Measurements from ENCODE around the gene RAD51B.
"Not testable (repeated sequence)": the region's sequence is repeated elsewhere in the genome, so short reads cannot be mapped to it uniquely, and the experiment has no call there.

Gene RAD51B

DNA sequence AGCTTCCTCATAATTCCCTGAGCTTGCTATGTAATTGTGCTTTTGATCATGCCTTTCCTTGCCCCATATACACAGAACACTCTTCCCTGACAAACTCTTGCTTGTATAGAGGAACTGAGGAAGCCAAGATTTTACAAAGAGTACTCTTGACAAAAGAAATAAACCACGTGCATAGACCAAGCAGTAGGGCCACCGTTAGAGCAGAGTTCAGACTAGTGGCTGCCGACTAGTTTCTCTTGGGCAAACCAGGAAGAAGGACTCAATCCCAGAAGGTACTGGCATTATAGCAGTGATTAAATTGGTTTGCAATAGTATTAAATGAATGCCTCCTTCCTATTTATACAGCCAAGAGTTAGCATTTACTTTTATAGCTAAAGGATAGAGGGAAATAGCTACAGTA, 146.1 kb downstream of the RAD51B start:
- no peak for DNase-seq
- in situ Hi-C loops (cut with MboI; ENCODE audit: low pct_unique_long_range_greater_than_20kb, low sequenced_read_pairs) = no loop called here

DNA sequence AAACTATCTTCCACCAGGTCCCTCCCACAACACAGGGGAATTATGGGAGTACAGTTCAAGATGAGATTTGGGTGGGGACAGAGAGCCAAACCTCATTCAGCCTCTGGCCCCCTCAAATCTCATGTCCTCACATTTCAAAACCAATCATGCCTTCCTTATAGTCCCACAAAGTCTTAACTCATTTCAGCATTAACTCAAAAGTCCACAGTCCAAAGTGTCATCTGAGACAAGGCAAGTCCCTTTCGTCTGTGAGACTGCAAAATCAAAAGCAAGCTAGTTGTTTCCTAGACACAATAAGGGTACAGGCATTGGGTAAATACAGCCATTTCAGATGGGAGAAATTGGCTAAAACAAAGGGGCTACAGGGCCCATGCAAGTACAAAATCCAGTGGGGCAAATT, 147.6 kb downstream of the RAD51B start:
- DNase-seq = no peak
- in situ Hi-C loops (cut with MboI; ENCODE audit: low pct_unique_long_range_greater_than_20kb, low sequenced_read_pairs) = no loop called here

DNA sequence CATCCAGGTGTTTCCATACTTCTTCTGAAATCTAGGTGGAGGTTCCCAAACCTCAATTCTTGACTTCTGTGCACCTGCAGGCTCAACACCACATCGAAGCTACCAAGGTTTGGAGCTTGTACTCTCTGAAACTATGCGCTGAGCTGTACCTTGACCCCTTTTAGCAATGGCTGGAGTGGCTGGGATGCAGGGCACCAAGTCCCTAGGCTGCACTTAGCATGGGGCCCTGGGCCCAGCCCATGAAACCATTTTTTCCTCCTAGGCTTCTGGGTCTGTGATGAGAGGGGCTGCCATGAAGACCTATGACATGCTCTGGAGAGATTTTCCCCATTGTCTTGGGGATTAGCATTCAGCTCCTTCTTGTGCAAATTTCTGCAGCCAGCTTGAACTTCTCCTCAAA, 148.4 kb downstream of the RAD51B start:
- DNase-seq; in situ Hi-C loops (cut with MboI; ENCODE audit: low pct_unique_long_range_greater_than_20kb, low sequenced_read_pairs): not testable (repeated sequence)

DNA sequence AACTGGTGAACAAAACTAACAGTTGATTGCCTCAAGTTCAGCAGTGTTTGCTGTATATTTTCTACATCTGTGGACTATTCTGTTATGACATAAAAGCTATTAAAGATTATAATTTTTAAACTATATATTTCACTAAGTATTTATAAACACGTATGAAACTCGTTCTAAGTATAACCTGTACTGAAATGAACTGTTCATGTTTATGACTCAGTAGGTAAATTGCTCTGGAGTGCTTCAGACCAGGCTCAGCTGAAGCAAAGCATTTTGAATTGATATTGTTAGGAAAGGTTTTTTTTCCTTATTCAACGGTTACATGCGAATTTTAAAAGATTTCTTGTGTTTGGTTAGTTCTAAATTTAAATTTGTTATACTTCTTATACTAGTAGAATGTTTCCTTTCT, 151.3 kb downstream of the RAD51B start:
- no peak for DNase-seq
- in situ Hi-C loops (cut with MboI; ENCODE audit: low pct_unique_long_range_greater_than_20kb, low sequenced_read_pairs) = no loop called here

DNA sequence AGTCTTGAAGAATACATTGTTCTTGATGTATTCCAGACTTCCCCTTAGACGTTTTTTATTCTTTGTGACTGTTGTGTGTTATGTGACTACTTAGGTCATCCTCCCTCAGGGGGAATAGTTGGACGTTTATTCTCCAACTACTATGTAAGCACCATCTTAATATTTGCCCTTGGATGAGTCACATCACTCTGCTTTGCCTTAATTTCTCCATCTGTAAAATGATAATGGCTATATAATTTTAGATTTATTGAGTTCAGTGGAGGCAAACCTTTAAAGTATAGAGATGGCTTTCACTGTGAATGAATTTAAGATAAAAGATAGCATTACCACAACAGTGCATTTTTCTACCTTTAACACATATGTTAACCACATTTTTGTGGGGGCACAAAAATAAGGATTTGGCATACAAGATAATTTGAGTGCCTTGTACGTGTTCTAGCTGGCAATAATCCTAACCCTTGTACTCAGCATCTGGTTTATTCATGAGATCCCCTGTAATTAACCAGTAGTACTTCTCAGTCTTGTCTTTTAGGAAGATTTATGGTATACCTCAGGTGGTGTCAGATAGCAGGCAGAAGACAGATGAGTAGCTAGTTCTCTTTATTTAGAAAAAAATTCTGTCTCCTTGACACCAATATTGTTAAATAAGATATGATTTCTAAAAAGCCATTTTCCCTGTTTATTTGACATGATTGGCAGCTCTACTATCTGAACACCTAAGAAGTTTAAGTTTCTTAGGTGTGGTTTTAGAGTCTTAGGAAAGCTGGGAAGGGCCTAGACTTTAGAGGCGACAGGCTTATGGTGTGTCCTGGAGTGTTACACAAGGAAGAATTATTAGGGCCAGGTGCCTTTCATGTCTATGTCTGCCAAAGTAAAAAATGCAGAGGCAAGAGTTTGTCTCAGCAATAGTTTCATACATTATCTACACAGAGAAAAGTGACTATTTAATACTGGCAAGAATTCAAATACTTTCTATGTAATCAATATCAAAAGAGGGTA, 152.3 kb downstream of the RAD51B start:
- in situ Hi-C loops (cut with MboI; ENCODE audit: low pct_unique_long_range_greater_than_20kb, low sequenced_read_pairs) = no loop called here
- DNase-seq = no peak

DNA sequence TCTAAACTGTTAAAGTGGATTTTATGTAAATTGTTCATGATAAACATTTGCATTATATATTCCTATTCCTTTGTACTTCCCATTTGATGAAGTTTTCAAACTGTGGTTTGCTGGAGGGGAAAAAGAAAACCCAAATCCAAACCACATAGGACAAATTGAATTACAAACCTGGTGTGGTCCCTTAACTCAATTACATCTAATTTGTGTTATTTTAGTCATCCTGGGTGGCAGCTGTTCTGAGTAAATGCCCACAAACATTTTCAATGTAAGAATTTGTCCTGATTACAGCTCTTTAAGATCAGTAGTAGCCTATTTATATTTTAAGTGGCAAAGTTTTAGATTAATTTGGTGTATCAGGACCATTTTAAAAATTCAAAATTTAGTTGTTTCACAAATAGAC, 153.9 kb downstream of the RAD51B start:
- DNase-seq = no peak
- in situ Hi-C loops (cut with MboI; ENCODE audit: low pct_unique_long_range_greater_than_20kb, low sequenced_read_pairs) = no loop called here

DNA sequence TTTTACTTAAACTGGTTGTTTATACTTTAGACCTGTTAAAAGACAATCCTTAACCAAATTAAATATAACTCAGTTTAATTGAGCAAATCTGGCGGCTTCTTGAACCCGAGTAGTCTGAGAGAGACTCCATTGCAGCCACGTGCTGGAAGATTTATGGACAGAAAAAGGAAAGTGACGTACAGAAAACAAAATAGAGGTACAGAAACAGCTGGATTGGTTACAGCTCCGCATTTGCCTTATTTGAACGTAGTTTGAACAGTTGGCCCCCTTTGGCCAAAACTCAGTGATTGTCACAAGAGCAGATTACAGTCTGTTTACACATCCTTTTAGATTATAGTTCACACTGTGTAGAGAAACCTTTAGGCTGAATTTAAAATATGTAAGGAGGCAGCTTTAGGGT, 155.9 kb downstream of the RAD51B start:
- in situ Hi-C loops (cut with MboI; ENCODE audit: low pct_unique_long_range_greater_than_20kb, low sequenced_read_pairs) = no loop called here
- DNase-seq = no peak

DNA sequence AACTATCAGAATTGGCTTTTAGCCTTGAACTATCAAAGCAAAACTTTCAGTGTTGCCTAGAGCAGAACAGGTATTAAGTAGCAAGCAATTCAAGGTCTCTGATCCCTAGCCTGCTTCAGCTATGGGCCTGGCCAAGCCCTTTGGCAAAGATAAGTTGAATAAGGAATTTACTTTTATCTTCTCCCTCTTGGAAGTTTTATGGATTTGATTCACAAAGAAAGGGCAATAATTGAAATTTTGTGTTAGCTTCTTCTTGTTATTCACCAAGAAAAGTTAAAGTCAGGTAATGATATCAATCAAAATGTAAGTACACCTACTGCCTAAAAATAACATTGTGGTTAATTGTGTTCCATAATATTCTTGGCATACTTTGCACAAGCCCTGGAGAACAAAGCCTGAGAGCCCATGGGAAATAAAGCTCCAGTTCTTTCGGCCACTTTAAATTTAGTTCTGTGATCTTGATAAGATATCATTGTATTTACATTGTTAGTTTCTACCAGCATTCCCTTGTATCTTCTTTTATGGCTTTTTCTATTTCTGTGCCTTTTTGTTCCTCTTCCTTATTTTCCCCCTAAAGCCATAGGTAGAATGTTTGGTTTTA, 158.0 kb downstream of the RAD51B start:
- in situ Hi-C loops (cut with MboI; ENCODE audit: low pct_unique_long_range_greater_than_20kb, low sequenced_read_pairs) = no loop called here

DNA sequence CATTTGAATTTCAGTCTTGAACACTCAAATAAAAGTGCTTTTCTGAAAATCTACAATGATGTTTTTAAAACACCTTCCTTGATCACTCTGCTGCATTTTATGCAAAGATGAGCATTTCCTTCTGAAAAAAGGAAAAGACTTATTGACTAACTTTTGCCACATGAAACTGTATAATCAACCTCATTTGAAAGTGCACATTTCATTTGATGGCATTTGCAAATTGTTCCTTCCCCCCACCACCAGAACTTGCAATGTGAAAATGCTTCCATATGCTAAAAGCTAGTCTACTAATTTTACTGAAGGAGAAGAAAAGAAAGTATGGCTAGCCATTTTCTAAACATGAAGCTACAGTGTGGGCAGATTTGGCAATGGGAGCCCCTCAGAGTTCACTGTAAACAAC, 159.2 kb downstream of the RAD51B start:
- in situ Hi-C loops (cut with MboI; ENCODE audit: low pct_unique_long_range_greater_than_20kb, low sequenced_read_pairs) = no loop called here
- DNase-seq = no peak

More for the DNA sequence above, 158.0 kb downstream of the RAD51B start:
- DNase-seq = no peak

DNA sequence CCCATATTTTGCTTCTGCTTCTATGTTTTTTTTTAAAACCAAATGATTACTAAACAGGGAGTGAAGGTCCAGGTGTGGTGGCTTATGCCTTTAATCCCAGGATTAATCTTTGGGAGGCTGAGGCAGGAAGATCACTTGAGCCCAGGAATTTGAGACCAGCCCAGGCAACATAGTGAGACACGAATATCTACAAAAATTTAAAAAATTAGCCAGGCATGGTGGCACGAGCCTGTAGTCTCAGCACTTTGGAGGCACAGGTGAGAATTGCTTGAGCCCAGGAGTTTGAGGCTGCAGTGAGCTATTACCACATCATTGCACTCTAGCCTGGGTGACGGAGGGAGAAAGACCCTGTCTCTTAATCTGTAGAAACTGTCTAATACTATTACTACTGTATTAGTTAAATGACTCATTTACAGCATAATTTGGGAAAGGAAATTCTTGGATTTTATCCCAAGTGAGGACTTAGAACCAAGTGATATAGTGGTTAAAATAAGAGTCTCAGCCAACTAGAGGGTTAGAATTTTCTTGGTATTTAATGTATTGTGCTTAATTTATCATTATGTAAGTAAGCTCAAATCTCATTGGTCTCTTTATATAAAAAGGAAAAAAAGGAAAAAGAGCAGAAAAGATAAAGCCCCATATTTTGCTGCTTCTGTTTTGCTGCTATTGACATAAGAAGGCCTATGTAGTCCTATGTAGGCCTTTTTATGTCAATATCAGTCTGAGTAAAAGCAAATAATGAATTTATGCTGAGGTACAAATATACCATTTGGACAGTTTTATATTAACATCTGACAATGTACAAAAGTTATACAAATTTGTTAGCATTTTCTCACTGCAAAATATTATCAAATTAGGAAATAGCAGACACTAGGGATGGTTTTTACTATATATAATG, 163.4 kb downstream of the RAD51B start:
- DNase-seq = no peak
- in situ Hi-C loops (cut with MboI; ENCODE audit: low pct_unique_long_range_greater_than_20kb, low sequenced_read_pairs) = no loop called here

DNA sequence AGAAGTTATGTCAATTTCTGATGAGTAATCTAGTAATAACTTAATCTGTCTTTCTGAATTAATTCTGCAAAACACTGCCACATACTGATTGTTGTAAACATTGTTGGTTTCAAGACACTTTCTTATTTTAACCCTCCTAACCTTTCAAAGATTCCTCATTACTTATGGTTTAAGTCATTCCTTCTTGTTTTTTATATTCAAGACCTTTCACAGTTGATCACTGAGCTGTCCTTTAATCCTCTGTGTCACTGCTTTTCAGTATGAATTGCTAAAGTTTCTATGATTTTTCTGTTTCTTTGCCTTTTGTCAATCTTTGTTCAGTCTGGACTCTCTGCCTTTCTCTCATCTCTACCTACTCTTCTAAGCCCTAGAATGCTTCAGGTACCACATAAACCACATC, 164.7 kb downstream of the RAD51B start:
- in situ Hi-C loops (cut with MboI; ENCODE audit: low pct_unique_long_range_greater_than_20kb, low sequenced_read_pairs) = no loop called here
- DNase-seq = no peak

DNA sequence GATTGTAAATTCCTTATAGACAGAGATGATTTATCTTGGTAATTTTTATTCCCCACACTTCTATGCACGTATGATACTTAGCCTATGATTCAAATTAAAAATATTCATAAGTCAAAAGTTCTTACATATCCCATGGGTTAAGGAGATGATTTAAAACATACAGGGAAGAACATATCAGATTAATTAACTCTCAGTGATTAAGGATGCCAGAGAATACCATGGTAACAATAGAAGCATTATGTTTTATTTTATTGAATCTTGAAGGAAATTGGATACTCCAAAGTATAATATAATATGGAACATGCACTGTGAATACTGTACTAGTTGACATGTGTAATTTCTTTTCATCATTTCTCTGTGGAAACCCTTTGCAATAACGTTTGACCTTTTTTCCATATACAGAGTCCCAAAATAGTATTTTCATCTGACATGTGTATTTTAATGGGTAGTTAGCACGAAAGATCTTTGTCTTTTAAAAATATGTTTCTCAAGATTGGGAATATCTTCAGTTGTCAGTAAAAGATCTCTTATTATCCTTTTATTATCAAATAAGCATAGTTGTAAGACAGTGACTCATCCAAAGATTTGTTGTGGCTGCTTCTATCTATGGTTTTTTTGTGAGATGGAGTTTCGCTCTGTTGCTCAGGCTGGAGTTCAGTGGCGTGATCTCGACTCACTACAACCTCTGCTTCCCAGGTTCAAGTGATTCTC, 166.7 kb downstream of the RAD51B start:
- DNase-seq = no peak
- in situ Hi-C loops (cut with MboI; ENCODE audit: low pct_unique_long_range_greater_than_20kb, low sequenced_read_pairs) = no loop called here

DNA sequence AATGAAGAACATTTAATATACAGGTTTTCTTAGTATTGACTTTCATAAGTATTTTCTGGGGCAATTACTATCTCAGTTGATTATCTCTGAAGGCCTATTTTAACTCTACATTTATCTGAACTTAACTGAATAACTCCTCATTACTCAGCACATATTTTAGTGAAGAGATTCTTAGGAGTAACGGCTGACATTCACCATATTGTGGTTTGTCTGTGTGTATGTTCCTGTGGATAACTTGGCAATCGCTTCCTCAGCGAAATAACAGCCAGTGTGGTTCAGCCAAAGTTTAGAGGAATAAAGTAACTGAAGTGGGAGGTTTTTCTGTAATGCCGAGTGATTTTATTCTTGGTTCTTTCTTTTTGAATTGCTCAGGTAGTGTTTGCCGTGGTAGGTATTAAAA, 168.0 kb downstream of the RAD51B start:
- DNase-seq = peak; percentile 28
- in situ Hi-C loops (cut with MboI; ENCODE audit: low pct_unique_long_range_greater_than_20kb, low sequenced_read_pairs) = no loop called here

DNA sequence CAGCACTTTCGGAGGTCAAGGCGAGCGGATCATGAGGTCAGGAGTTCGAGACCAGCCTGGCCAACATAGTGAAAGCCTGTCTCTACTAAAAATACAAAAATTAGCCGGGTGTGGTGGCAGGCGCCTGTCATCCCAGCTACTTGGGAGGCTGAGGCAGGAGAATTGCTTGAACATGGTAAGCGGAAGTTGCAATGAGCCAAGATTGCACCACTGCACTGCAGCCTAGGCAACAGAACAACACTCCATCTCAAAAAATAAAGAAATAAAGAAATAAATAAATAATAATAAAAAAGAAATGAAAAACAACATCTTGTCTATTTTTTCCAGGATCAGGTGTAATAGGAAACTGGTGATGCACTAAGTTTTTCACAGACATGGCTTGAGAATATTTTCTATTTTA, 168.6 kb downstream of the RAD51B start:
- in situ Hi-C loops (cut with MboI; ENCODE audit: low pct_unique_long_range_greater_than_20kb, low sequenced_read_pairs); DNase-seq: not testable (repeated sequence)

DNA sequence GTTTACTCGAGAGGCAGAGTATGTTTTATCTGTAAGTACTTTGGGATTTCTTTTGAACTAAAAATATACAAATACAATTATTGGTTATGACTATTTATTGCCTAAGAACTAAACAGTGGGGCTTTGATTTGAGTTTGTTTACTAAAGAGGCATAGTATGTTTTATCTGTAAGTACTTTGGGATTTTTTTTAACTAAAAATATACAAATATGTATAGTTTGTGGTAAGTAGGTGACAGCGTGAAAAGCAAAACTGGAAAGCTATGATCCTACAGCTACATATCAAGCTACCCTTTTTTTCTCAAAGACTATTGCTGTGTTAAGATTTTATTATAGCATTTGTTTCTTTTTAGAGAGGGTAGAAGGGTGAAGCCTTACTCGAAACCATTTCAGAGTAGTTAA, 171.0 kb downstream of the RAD51B start:
- DNase-seq = no peak
- in situ Hi-C loops (cut with MboI; ENCODE audit: low pct_unique_long_range_greater_than_20kb, low sequenced_read_pairs) = no loop called here

DNA sequence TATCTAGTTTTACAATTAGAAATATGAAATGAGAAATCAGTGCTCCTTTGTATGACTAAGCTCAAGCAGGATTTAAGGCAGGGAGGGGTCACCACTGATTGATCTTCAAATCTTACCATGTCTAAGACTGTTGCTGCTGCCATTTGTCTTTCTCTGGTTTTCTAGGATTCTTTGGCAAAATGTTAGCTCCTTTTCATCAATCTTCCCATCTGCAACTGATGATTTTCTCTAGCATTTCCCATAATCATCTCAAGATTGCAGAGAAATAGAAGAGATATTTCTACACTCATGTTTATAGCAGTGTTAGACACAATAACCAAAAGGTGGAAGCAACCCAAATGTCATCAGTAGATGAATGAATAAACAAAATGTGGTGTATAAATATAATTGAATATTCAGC, 175.0 kb downstream of the RAD51B start:
- no peak for DNase-seq

DNA sequence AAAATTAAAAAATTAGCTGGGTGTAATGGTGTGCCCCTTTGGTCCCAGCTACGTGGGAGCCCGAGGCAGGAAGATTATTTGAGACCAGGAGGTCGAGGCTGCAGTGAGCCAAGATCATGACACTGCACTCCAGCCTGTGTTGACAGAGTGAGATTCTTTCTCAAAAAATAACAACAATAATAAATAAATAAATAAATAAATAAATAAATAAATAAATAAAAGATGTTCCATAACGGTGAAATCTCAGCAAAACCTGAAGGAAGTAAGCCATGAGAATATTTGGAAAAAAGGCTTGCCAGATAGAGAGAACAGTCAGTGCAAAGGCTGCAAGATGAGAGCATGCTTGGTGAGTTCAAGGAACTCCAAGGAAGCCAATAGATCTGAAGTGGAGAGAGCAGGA, 176.7 kb downstream of the RAD51B start:
- in situ Hi-C loops (cut with MboI; ENCODE audit: low pct_unique_long_range_greater_than_20kb, low sequenced_read_pairs) = no loop called here

More for the DNA sequence above, 175.0 kb downstream of the RAD51B start:
- in situ Hi-C loops (cut with MboI; ENCODE audit: low pct_unique_long_range_greater_than_20kb, low sequenced_read_pairs) = no loop called here

DNA sequence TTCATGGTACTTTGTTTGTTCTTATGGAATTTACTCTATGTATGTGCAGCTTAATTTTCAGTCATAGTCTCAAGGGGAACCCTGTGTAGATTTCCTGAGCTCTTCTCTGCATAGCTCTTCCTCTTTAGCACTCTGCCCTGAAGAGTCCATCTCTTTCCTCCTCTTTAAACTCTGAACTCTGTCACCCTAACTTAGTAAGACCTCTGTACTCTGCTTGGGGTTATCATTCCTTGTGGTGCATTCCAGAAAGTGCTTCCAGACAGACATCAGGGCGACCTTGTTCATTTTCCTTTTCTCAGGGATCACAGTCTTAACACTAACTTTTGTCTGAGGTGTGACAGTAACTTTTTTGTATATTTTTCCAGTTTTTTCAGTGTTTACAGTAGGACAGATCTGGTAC, 179.3 kb downstream of the RAD51B start:
- DNase-seq = no peak
- in situ Hi-C loops (cut with MboI; ENCODE audit: low pct_unique_long_range_greater_than_20kb, low sequenced_read_pairs) = no loop called here

More for the DNA sequence above, 176.7 kb downstream of the RAD51B start:
- no peak for DNase-seq

DNA sequence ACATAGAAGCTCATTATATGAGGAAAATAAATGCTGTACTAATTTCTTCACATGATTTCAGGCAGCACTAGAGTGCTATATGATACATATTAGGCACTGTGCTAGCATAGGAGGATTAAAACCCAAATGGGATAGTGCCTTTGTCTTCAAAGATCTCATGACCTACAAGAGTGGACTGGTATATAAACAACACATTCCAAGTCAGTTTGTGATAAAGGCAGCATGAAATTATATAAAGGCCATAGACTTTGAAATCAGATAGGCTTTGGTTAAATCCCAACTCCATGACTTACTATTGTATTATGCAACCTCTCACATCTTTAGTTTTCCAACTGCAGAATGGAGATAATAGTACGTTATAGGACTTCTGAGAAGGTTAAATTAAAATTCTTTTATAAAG, 179.7 kb downstream of the RAD51B start:
- in situ Hi-C loops (cut with MboI; ENCODE audit: low pct_unique_long_range_greater_than_20kb, low sequenced_read_pairs) = no loop called here
- DNase-seq = no peak
